H9 (cell line): ENCODE data around the gene LINC00632. TPM values are rescaled to one million over a fixed set of nuclear protein-coding genes. Genes with fewer than 3 reads are reported as not detected.

Source experiments
- DNase-seq: peaks from one replicate; pipeline ENCODE4 v3.0.0-alpha.2; 2017
- H2AFZ ChIP-seq: one replicate; pipeline ENCODE4 v1.6.1; 2013; ENCODE audit warnings: mild to moderate bottlenecking, low read length, control low read depth, moderate library complexity
- H2AK5ac ChIP-seq: 2 replicates; pipeline ENCODE4 v1.6.1; 2013; ENCODE audit warnings: low read length, control low read depth, mixed read lengths; ENCODE audit not compliant: insufficient read length
- H2BK120ac ChIP-seq: one replicate; pipeline ENCODE4 v1.6.1; 2013; ENCODE audit warnings: low read depth, mild to moderate bottlenecking, low read length, control low read depth, inconsistent platforms; ENCODE audit not compliant: poor library complexity, severe bottlenecking
- H2BK12ac ChIP-seq: 2 replicates; pipeline ENCODE4 v1.6.1; 2013; ENCODE audit warnings: low read length, control low read depth, mixed read lengths, low read depth; ENCODE audit not compliant: insufficient read length
- H2BK15ac ChIP-seq: 2 replicates; pipeline ENCODE4 v1.6.1; 2013; ENCODE audit warnings: low read depth, low read length, control low read depth
- H2BK20ac ChIP-seq: one replicate; pipeline ENCODE4 v1.6.1; 2013; ENCODE audit warnings: low read depth, mild to moderate bottlenecking, low read length, control low read depth, inconsistent platforms; ENCODE audit not compliant: poor library complexity, severe bottlenecking
- H2BK5ac ChIP-seq: 2 replicates; pipeline ENCODE4 v1.6.1; 2013; ENCODE audit warnings: low read length, control low read depth, mixed read lengths; ENCODE audit not compliant: insufficient read length
- H3K14ac ChIP-seq: 2 replicates; pipeline ENCODE4 v1.6.1; 2013; ENCODE audit warnings: low read length, control low read depth; ENCODE audit not compliant: insufficient read depth
- H3K18ac ChIP-seq: 2 replicates; pipeline ENCODE4 v1.6.1; 2013; ENCODE audit warnings: low read depth, mild to moderate bottlenecking, mixed read lengths, low read length, control low read depth; ENCODE audit not compliant: insufficient read length
- H3K23ac ChIP-seq: 2 replicates; pipeline ENCODE4 v1.6.1; 2013; ENCODE audit warnings: low read length, control low read depth, mixed read lengths, low read depth; ENCODE audit not compliant: insufficient read length
- H3K23me2 ChIP-seq: 2 replicates; pipeline ENCODE4 v1.6.1; 2013; ENCODE audit warnings: low read depth, mild to moderate bottlenecking, mixed read lengths, low read length, control low read depth; ENCODE audit not compliant: insufficient read length, poor library complexity, severe bottlenecking
- H3K27ac ChIP-seq: 2 replicates; pipeline ENCODE4 v1.5.1; 2013; ENCODE audit warnings: low read length, control low read depth, mixed read lengths, low read depth; ENCODE audit not compliant: insufficient read length
- H3K27me3 ChIP-seq: 2 replicates; pipeline ENCODE4 v1.6.1; 2013; ENCODE audit warnings: low read length, control low read depth, inconsistent platforms; ENCODE audit not compliant: insufficient read depth
- H3K4ac ChIP-seq: 2 replicates; pipeline ENCODE4 v1.6.1; 2013; ENCODE audit warnings: low read depth, mild to moderate bottlenecking, control low read depth, inconsistent platforms, low read length, moderate library complexity
- H3K4me1 ChIP-seq: 2 replicates; pipeline ENCODE4 v1.6.1; 2013; ENCODE audit warnings: low read length, control low read depth, inconsistent platforms; ENCODE audit not compliant: insufficient read depth
- H3K4me2 ChIP-seq: 2 replicates; pipeline ENCODE4 v1.6.1; 2013; ENCODE audit warnings: low read length, control low read depth, mixed read lengths; ENCODE audit not compliant: insufficient read length, insufficient read depth
- H3K56ac ChIP-seq: 2 replicates; pipeline ENCODE4 v1.6.1; 2013; ENCODE audit warnings: low read depth, mild to moderate bottlenecking, mixed read lengths, low read length, control low read depth; ENCODE audit not compliant: insufficient read length
- H3K79me1 ChIP-seq: 2 replicates; pipeline ENCODE4 v1.6.1; 2013; ENCODE audit warnings: low read depth, mild to moderate bottlenecking, moderate library complexity, low read length, control low read depth, inconsistent platforms; ENCODE audit not compliant: insufficient read depth, poor library complexity, severe bottlenecking
- H3K79me2 ChIP-seq: 2 replicates; pipeline ENCODE4 v1.6.1; 2013; ENCODE audit warnings: low read length, control low read depth, inconsistent platforms; ENCODE audit not compliant: insufficient read depth
- H3K9ac ChIP-seq: 2 replicates; pipeline ENCODE4 v1.6.1; 2013; ENCODE audit warnings: low read length, control low read depth, mixed read lengths; ENCODE audit not compliant: insufficient read length; ENCODE audit errors: extremely low read depth
- H3K9me3 ChIP-seq: one replicate; pipeline ENCODE4 v1.6.1; 2013; ENCODE audit warnings: low read depth, low read length, inconsistent platforms; ENCODE audit not compliant: control insufficient read depth
- H3T11ph ChIP-seq: one replicate; pipeline ENCODE4 v1.6.1; 2013; ENCODE audit warnings: mild to moderate bottlenecking, low read length, control low read depth, inconsistent platforms
- H4K20me1 ChIP-seq: one replicate; pipeline ENCODE4 v1.6.1; 2013; ENCODE audit not compliant: control insufficient read depth, insufficient read length, insufficient read depth
- H4K5ac ChIP-seq: 2 replicates; pipeline ENCODE4 v1.6.1; 2013; ENCODE audit warnings: low read depth, mild to moderate bottlenecking, mixed read lengths, low read length, control low read depth; ENCODE audit not compliant: insufficient read length
- H4K8ac ChIP-seq: replicated peaks from 2 replicates; pipeline ENCODE4 v1.6.1; 2013; ENCODE audit warnings: low read length, control low read depth, mixed read lengths, low read depth; ENCODE audit not compliant: insufficient read length
- H4K91ac ChIP-seq: 2 replicates; pipeline ENCODE4 v1.6.1; 2013; ENCODE audit warnings: low read depth, mild to moderate bottlenecking, moderate library complexity, mixed read lengths, low read length, control low read depth; ENCODE audit not compliant: insufficient read length
- H3K27ac Mint-ChIP-seq, 3 experiments: 2 replicates in 2 of 3; 3 replicates in 1 of 3; pipeline ENCODE4 v1.8.0; 2020 to 2021; ENCODE audit warnings: mixed read lengths in 3 of 3, mild to moderate bottlenecking in 1 of 3, moderate library complexity in 1 of 3
- H3K27me3 Mint-ChIP-seq: 2 replicates; pipeline ENCODE4 v1.8.0; 2021; ENCODE audit warnings: low read depth, mild to moderate bottlenecking, moderate library complexity, mixed read lengths
- H3K36me3 Mint-ChIP-seq, 3 experiments: 2 replicates in 2 of 3; 3 replicates in 1 of 3; pipeline ENCODE4 v1.8.0; 2020 to 2021; ENCODE audit warnings: low read depth in 3 of 3, mixed read lengths in 3 of 3; ENCODE audit not compliant: insufficient read depth in 1 of 3
- H3K4me1 Mint-ChIP-seq, 2 experiments: 2 replicates each; pipeline ENCODE4 v1.8.0; 2020; ENCODE audit warnings: mixed read lengths in 2 of 2
- H3K4me3 Mint-ChIP-seq, 2 experiments: 2 replicates in 1 of 2; 3 replicates in 1 of 2; pipeline ENCODE4 v1.8.0; 2020 to 2021; ENCODE audit warnings: mild to moderate bottlenecking in 2 of 2, mixed read lengths in 2 of 2, moderate library complexity in 1 of 2
- H3K9me3 Mint-ChIP-seq, 2 experiments: 2 replicates in 1 of 2; 3 replicates in 1 of 2; pipeline ENCODE4 v1.8.0; 2020; ENCODE audit warnings: mild to moderate bottlenecking in 2 of 2, mixed read lengths in 2 of 2, moderate library complexity in 1 of 2
- WGBS: extraction: QIAGEN DNeasy Blood & Tissue Kit; methylation state at CpG from one replicate; pipeline ENCODE4 v1.1.7; 2013; ENCODE audit warnings: missing lambda C conversion rate, low lambda C conversion rate, mixed read lengths; ENCODE audit not compliant: insufficient read length; ENCODE audit errors: extremely low coverage; 5-methylcytosine and 5-hydroxymethylcytosine counted together
- total RNA-seq: library from RNA; stranded (reverse); gene quantifications from 2 replicates; pipeline ENCODE4 v1.2.1, GENCODE V29; 2021
- TF ChIP-seq, protein P1 (sequence below): fragments of 200-600 bp; sonication (generic); conservative IDR thresholded peaks from 3 replicates; pipeline ENCODE4 v1.8.0; 2021; ENCODE audit warnings: antibody characterized with exemption, mild to moderate bottlenecking

Gene LINC00632
- total RNA-seq, 1 experiment from 2014 or later, result 46.3 TPM

- no peaks in the 10 kb centered on the region; the same call in 1 of the 2 replicates for H3K4me1 ChIP-seq
- no peak overlapping the region for H2BK15ac ChIP-seq
- no peak overlapping the region for H3K23ac ChIP-seq
- H2BK120ac ChIP-seq, result no peak overlapping the region
- H3K4me2 ChIP-seq, result no peak overlapping the region
- DNase-seq, result no peak
- no peak overlapping the region for H3K27ac ChIP-seq
- H3K56ac ChIP-seq, result no peak overlapping the region
- no CpG with 5 or more reads among the region's 1 CpG for WGBS
- no peak overlapping the region for H2AFZ ChIP-seq
- H3K36me3 Mint-ChIP-seq, result peaks cover 2 to 9% (median 4%) of the 10 kb centered on the region in 3 experiments; a peak in 5 of 7 replicates
- H3K18ac ChIP-seq, result no peak overlapping the region
- H3K4me3 Mint-ChIP-seq, result no peak overlapping the region
- H3T11ph ChIP-seq, result no peak overlapping the region
- no peaks in the 10 kb centered on the region for H4K20me1 ChIP-seq
- H2BK5ac ChIP-seq, result no peak overlapping the region
- no peak overlapping the region for H3K9ac ChIP-seq
- no peak overlapping the region for H3K4ac ChIP-seq
- H4K91ac ChIP-seq, result no peak overlapping the region
- no peaks in the 10 kb centered on the region for H3K79me1 ChIP-seq
- TF ChIP-seq, protein P1, sequence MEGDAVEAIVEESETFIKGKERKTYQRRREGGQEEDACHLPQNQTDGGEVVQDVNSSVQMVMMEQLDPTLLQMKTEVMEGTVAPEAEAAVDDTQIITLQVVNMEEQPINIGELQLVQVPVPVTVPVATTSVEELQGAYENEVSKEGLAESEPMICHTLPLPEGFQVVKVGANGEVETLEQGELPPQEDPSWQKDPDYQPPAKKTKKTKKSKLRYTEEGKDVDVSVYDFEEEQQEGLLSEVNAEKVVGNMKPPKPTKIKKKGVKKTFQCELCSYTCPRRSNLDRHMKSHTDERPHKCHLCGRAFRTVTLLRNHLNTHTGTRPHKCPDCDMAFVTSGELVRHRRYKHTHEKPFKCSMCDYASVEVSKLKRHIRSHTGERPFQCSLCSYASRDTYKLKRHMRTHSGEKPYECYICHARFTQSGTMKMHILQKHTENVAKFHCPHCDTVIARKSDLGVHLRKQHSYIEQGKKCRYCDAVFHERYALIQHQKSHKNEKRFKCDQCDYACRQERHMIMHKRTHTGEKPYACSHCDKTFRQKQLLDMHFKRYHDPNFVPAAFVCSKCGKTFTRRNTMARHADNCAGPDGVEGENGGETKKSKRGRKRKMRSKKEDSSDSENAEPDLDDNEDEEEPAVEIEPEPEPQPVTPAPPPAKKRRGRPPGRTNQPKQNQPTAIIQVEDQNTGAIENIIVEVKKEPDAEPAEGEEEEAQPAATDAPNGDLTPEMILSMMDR, result no peak
- H3K27ac Mint-ChIP-seq, result no peak overlapping the region
- no peaks in the 10 kb centered on the region for H3K79me2 ChIP-seq
- peaks cover 12 to 16% of the 10 kb centered on the region in 2 experiments for H3K4me1 Mint-ChIP-seq
- H2AK5ac ChIP-seq, result no peak overlapping the region
- no peak overlapping the region for H4K8ac ChIP-seq
- H2BK12ac ChIP-seq, result no peak overlapping the region
- H3K9me3 Mint-ChIP-seq, result peaks cover 55 to 57% of the 10 kb centered on the region in 2 experiments
- no peaks in the 10 kb centered on the region for H3K27me3 Mint-ChIP-seq
- H3K23me2 ChIP-seq, result no peaks in the 10 kb centered on the region
- no peaks in the 10 kb centered on the region for H3K27me3 ChIP-seq
- H4K5ac ChIP-seq, result no peak overlapping the region
- no peaks in the 10 kb centered on the region for H3K9me3 ChIP-seq
- no peak overlapping the region for H3K14ac ChIP-seq
- no peak overlapping the region for H2BK20ac ChIP-seq
Measured at GRCh38 chrX:140822184-140822583, 112.6 kb downstream of the LINC00632 start.
